Measurements from ENCODE around the gene APOA4. TPM values are rescaled to one million over a fixed set of nuclear protein-coding genes. Genes with fewer than 3 reads are reported as not detected.

The APOA4 gene
- total RNA-seq, 4 donors from 2014 or later, result not detected

DNA sequence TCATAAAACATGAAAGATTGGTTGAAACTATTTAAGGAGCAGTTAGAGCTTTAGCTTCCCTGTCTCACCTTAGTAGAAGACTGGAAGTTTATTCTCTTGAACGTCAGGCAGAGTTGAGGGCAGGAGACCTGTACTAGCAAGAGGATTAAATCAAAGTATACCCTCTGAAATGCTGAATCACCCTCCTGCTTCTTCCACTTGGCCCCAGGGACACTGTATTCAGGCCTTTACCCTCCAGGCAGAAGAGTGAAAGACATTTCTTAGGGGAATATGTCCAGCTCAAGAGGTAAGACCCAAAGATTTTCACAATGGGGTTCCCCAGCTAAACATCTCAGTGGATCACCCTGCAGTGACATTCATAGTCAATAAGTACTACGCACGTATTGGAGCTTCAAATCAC, 11.9 kb downstream of the APOA4 start:
- no peak for TF ChIP-seq CTCF (IDR thresholded peaks at IDR 0.05; ENCODE audit: low read depth)

- no peak for TF ChIP-seq CTCF (IDR thresholded peaks at IDR 0.05; ENCODE audit: low read depth)
Measured at GRCh38 chr11:116808262-116809175, 14.6 kb downstream of the APOA4 start.

GRCh38 chr11:116807601-116808261, 15.4 kb downstream of the APOA4 start:
- no peak for TF ChIP-seq CTCF (IDR thresholded peaks at IDR 0.05; ENCODE audit: low read depth)

DNA sequence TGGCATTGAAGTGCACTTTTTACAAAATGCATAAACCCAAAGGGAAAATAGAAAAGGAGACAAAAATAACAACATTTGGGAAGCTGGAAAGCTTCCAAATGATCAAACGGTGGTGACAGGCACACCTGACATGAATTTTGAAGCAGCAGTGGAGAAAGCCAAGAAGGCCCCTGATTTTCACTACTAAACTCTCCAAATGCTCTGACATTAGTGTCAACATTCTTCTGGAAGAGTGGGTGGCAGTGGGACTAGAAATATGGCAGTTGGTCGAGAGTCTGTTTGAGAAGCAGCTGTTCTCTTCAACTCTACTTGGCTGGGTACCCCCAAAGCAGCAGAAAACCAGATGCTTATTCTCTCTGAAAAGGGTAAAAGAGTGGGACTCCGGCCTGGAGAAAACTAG, 19.1 kb downstream of the APOA4 start:
- no peak for TF ChIP-seq CTCF (IDR thresholded peaks at IDR 0.05; ENCODE audit: low read depth)

GRCh38 chr11:116800610-116801009, 22.5 kb downstream of the APOA4 start:
- TF ChIP-seq CTCF (IDR thresholded peaks at IDR 0.05; ENCODE audit: low read depth), result no peak

- TF ChIP-seq CTCF (IDR thresholded peaks at IDR 0.05; ENCODE audit: low read depth), result no peak
Measured at GRCh38 chr11:116798368-116798767, 24.7 kb downstream of the APOA4 start.

DNA sequence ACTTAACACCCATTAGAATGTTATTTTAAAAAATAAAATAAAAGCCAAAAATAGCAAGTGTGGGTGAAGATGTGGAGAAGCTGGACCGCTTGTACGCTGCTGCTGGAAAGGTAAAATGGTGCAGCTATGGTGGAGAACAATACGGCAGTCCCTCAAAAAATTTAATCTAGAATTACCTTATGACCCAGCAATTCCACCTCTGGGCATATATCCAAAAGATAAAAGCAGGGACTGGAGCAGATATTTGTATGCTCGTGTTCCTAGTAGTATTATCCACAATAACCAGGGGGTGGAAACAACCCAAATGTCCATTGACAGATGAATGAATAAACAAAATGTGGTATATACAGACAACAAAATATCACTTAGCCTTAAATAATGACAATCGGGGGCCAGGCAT, 25.3 kb downstream of the APOA4 start:
- no peak for TF ChIP-seq CTCF (IDR thresholded peaks at IDR 0.05; ENCODE audit: low read depth)

Measured in subcutaneous adipose tissue (tissue), 4 donors.